Esophagus muscularis mucosa (tissue), 4 donors: ENCODE data around the gene ZP2. TPM values are rescaled to one million over a fixed set of nuclear protein-coding genes. Genes with fewer than 3 reads are reported as not detected.

Experiments
- DNase-seq: peaks from one replicate; pipeline ENCODE4 v3.0.0-alpha.2; 2017; ENCODE audit errors: extremely low spot score
- H3K27ac ChIP-seq, 4 donors: fragments of 200-600 bp; sonication (generic); replicated peaks in 1 of 4; 1 replicate in 3 of 4; 2 replicates in 1 of 4; pipeline ENCODE4 v1.5.1; 2016 to 2019; ENCODE audit warnings: mild to moderate bottlenecking in 1 of 4
- H3K27me3 ChIP-seq, 4 donors: fragments of 200-600 bp; sonication (generic); one replicate each; pipeline versions ENCODE4 v1.5.1 to v1.6.0; 2016 to 2019
- H3K36me3 ChIP-seq, 4 donors: fragments of 200-600 bp; sonication (generic); one replicate each; pipeline ENCODE4 v1.5.1; 2016 to 2019
- H3K4me1 ChIP-seq, 4 donors: fragments of 200-600 bp; sonication (generic); one replicate each; pipeline ENCODE4 v1.5.1; 2016 to 2019
- H3K4me3 ChIP-seq, 4 donors: fragments of 200-600 bp; sonication (generic); 1 replicate in 2 of 4; 2 replicates in 2 of 4; pipeline ENCODE4 v1.5.1; 2016 to 2019; ENCODE audit warnings: mild to moderate bottlenecking in 4 of 4, moderate library complexity in 1 of 4
- H3K9me3 ChIP-seq, 4 donors: fragments of 200-600 bp; sonication (generic); 1 replicate in 3 of 4; 2 replicates in 1 of 4; pipeline ENCODE4 v1.5.1; 2016 to 2019
- EP300 ChIP-seq: sonication (generic); formaldehyde crosslinking; IDR thresholded peaks from one replicate; pipeline ENCODE4 v1.6.1; 2017; ENCODE audit warnings: antibody characterized with exemption
- POLR2A ChIP-seq: fragments of 450-650 bp; IDR thresholded peaks from one replicate; pipeline ENCODE4 v1.6.1; 2017; ENCODE audit warnings: antibody characterized with exemption, moderate library complexity, mild to moderate bottlenecking, low read depth
- POLR2AphosphoS5 ChIP-seq, 2 donors: sonication (generic); formaldehyde crosslinking; IDR thresholded peaks; one replicate each; pipeline ENCODE4 v1.6.1; 2017; ENCODE audit warnings: antibody characterized with exemption in 2 of 2
- WGBS: methylation state at CpG from one replicate; pipeline ENCODE4 v1.1.5; 2018; 5-methylcytosine and 5-hydroxymethylcytosine counted together
- intact Hi-C: fragments of 100-400 bp; cut with DNase I; formaldehyde crosslinking; loops from one replicate; pipeline ENCODE4 v1.15.1; 2023
- total RNA-seq, 4 donors: library from RNA; depleted of rRNA; stranded (reverse); fragments of >200 nt; gene quantifications; one replicate each; pipeline versions ENCODE4 v1.1.0 to v1.2.1, GENCODE V29; 2016
- TF ChIP-seq, protein P1 (sequence below), 3 experiments: fragments of 200-600 bp in 2 of 3; fragments of 450-650 bp in 1 of 3; sonication (generic) in 2 of 3; IDR thresholded peaks; one replicate each; pipeline ENCODE4 v1.5.1; 2017 to 2019; ENCODE audit warnings: antibody characterized with exemption in 3 of 3, mild to moderate bottlenecking in 2 of 3, moderate library complexity in 1 of 3

Gene ZP2
- total RNA-seq, 4 donors from 2014 or later, result not detected

DNA sequence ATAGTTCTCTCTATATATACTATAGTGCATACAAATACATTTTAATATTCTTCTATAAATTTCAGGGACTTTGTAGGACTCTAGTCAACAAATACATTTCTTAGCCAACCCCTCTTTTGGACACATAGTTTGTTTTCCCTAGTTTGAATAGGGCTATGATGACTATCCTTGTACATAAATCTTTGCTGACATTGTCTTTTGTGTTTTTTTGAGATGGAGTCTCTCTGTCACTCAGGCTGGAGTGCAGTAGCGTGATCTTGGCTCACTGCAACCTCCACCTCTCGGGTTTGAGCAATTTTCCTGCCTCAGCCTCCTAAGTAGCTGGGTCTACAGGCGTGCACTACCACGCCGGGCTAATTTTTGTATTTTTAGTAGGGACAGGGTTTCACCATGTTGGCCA lies 25.5 kb upstream of the ZP2 start:
- Histone ChIP-seq H3K36me3 (no peaks in the 10 kb centered on the region), H3K9me3 (no peaks in the 10 kb centered on the region), H3K27ac (no peak overlapping the region), H3K4me1 (no peaks in the 10 kb centered on the region), H3K4me3 (no peak overlapping the region), H3K27me3 (peaks cover 0 to 8% (median 0%) of the 10 kb centered on the region in 4 donors)
- TF ChIP-seq EP300 (no peak), POLR2AphosphoS5 (IDR thresholded peaks at IDR 0.05) (no peak), POLR2A (no peak)
- TF ChIP-seq, protein P1, sequence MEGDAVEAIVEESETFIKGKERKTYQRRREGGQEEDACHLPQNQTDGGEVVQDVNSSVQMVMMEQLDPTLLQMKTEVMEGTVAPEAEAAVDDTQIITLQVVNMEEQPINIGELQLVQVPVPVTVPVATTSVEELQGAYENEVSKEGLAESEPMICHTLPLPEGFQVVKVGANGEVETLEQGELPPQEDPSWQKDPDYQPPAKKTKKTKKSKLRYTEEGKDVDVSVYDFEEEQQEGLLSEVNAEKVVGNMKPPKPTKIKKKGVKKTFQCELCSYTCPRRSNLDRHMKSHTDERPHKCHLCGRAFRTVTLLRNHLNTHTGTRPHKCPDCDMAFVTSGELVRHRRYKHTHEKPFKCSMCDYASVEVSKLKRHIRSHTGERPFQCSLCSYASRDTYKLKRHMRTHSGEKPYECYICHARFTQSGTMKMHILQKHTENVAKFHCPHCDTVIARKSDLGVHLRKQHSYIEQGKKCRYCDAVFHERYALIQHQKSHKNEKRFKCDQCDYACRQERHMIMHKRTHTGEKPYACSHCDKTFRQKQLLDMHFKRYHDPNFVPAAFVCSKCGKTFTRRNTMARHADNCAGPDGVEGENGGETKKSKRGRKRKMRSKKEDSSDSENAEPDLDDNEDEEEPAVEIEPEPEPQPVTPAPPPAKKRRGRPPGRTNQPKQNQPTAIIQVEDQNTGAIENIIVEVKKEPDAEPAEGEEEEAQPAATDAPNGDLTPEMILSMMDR (IDR thresholded peaks at IDR 0.05), result no peak
- DNase-seq, result no peak
- WGBS, result 85% methylated on average over 5 of the region's 5 CpGs
- intact Hi-C loops, result no loop called here

DNA sequence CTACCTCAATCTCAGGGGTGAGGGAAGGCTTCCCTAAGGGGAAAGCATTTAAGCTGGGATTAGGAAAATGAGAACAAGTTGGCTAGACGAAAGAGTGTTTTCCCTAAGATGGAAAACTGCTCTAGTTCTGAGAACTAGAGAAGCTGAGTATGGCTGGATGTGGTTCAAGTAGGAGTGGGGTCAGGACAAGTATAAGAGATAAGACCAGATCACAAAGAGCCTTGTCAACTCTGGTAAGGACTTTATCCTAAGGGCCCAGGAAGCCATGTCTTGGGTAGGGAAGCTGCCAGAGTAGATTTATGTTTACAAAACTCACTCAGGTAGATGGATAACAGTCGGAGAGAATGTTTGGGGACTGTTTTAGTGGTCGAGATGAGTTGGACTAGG lies 23.8 kb upstream of the ZP2 start:
- Histone ChIP-seq H3K27ac (no peak overlapping the region), H3K9me3 (no peaks in the 10 kb centered on the region), H3K27me3 (peaks cover 0 to 13% (median 0%) of the 10 kb centered on the region in 4 donors), H3K4me1 (no peaks in the 10 kb centered on the region), H3K4me3 (no peak overlapping the region), H3K36me3 (no peaks in the 10 kb centered on the region)
- intact Hi-C loops, result no loop called here
- 84% methylated on average over 3 of the region's 3 CpGs for WGBS
- no peak for DNase-seq
- TF ChIP-seq POLR2AphosphoS5 (IDR thresholded peaks at IDR 0.05) (no peak), EP300 (no peak), POLR2A (no peak)
- TF ChIP-seq, protein P1 (IDR thresholded peaks at IDR 0.05), result no peak

DNA sequence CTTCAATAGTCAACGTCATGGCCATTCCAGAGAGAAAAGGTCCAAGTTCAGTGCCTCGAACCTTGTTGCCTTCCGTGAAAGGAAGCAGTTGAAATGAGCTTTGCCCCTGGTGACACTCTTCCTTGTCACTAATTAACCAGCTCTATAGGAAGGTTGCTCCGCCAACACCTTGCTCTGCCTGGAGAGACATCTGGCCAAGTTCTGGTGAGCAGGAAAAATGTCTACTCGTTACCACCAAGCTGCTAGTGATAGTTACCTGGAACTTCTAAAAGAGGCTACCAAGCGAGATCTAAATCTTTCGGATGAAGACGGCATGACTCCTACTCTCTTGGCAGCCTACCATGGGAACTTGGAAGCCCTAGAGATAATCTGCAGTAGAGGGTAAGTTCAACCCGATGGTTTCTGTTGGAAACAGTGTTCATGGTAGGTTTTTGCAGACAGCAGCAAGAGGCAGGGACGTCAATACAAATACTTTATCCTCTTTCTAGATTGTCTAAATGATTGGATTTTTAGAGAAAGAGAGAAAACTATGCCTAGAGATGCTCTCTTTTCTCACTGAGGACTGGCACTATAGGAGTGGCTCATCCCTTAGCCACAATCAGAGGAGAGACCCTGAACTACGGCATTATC lies 22.3 kb upstream of the ZP2 start, which contains the start of gene ANKS4B:
ANKS4B (plus strand) TSS at position 179 of the 630 bp plus-strand sequence; CDS start at position 218, 39 bp downstream.
- WGBS, result 89% methylated on average over 11 of the region's 11 CpGs
- Histone ChIP-seq H3K27me3 (peaks cover 0 to 20% (median 0%) of the 10 kb centered on the region in 4 donors), H3K4me1 (no peaks in the 10 kb centered on the region), H3K27ac (no peak within 1 kb of the TSS), H3K36me3 (no peaks in the 10 kb centered on the region), H3K4me3 (no peak within 1 kb of the TSS), H3K9me3 (no peaks in the 10 kb centered on the region)
- TF ChIP-seq EP300 (no peak), POLR2A (no peak), POLR2AphosphoS5 (IDR thresholded peaks at IDR 0.05) (no peak)
- TF ChIP-seq, protein P1 (IDR thresholded peaks at IDR 0.05), result no peak
- intact Hi-C loops, result no loop called here
- DNase-seq, result no peak

DNA sequence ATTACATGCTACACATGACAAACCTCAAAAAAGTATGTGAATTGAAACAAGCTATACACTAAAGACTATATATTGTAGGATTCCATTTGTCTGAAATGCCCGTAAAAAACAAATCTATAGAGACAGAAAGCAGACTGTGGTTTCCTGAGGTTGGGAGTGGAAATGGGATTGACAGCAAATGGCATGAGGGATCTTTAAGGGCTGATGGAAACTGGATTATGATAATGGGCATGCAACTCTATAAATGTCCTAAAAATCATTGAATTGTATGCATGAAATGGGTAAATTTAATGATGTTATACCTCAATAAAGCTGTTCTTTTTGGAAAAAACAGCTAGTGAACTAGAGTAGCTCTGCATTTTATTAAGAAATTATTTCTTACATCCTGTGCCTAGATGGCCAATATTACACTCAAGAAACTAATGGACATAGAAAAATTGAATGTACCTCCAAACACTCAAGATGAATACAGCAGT lies 21.7 kb upstream of the ZP2 start:
- TF ChIP-seq, protein P1 (IDR thresholded peaks at IDR 0.05), result no peak
- TF ChIP-seq POLR2AphosphoS5 (IDR thresholded peaks at IDR 0.05) (no peak), EP300 (no peak), POLR2A (no peak)
- Histone ChIP-seq H3K9me3 (no peaks in the 10 kb centered on the region), H3K27me3 (peaks cover 0 to 20% (median 0%) of the 10 kb centered on the region in 4 donors), H3K4me3 (no peak overlapping the region), H3K36me3 (no peaks in the 10 kb centered on the region), H3K27ac (no peak overlapping the region), H3K4me1 (no peaks in the 10 kb centered on the region)
- DNase-seq, result no peak
- WGBS, result 92% methylated on average over 1 of the region's 1 CpG
- intact Hi-C loops, result no loop called here
